GOT3 (cell line): ENCODE measurements around the gene CCDC191.

Source experiments
- DNase-seq: peaks from one replicate; lab custom pipeline; 2025; ENCODE audit warnings: mixed read lengths; lab: John Stamatoyannopoulos, UW

CCDC191 gene, protein sequence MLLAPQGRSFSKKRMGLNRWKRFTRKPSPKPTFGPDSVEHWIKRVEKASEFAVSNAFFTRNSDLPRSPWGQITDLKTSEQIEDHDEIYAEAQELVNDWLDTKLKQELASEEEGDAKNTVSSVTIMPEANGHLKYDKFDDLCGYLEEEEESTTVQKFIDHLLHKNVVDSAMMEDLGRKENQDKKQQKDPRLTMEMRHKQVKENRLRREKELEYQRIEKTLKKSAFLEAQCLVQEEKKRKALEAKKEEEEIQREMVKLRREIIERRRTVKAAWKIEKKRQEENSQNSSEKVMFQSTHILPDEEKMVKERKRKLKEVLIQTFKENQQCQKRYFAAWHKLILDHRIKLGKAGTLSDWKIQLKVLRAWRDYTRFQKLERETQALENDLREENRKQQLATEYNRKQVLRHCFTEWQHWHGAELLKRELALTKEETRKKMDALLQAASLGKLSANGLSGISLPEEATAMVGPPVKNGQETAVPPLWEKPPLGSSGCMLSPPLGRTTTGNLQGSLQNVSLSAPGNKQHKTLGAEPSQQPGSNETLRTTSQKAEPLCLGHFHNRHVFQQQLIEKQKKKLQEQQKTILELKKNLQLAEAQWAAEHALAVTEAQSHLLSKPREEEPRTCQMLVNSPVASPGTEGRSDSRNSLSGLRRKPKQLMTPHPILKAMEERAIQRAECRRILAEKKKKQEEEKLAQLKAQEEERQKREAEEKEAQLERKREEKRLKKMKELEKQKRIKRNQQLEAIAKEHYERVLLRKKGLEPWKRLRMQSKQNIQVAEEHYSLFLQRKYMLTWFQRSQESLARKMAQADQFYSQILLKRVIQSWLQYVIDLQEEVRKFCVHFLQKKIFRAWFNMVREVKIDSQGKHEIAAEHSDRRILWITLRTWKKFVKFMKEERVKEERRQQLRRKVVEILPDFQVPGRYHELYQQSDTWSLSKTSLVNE

GRCh38 chr3:114056130-114057010, at the start of gene CCDC191, which contains the start of gene QTRT2:
CCDC191 (minus strand) TSS chr3:114056526; CDS start chr3:114056466, 60 bp downstream.
QTRT2 (plus strand) TSS chr3:114056737; CDS start chr3:114065258, 8,521 bp downstream.
- peak; percentile 95 for DNase-seq

DNA sequence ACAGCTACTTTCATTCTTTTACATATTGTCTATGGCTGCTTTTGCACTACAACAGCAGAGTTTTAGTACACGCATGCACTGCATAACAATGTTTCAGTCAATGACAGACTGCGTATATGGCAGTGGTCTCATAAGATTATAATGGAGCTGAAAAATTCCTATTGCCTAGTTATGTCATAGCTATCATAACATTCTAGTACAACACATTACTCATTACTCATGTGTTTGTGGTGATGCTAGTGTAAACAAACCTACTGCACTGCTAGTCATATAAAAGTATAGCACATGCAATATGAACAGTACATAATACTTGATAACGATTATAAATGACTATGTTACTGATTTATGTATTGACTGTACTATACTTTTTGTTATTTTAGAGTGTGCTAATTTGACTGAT, 48.1 kb upstream of the CCDC191 start:
- DNase-seq: no peak

DNA sequence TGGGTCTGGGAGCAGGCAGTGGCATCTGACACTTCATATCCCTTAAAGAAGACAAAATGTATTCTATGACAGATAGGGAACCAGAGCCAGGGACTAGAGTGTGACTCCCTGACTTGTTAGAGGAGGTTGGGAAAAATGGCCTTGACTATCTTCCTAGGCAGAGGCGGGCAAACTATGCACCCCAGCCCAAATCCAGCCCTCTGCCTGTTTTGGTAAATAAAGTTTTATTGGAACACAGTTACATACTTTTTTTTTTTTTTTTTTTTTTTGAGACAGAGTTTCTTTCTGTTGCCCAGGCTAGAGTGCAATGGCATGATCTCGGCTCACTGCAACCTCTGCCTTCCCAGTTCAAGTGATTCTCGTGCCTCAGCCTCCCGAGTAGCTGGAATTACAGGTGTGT, 47.5 kb upstream of the CCDC191 start:
- no peak for DNase-seq

GRCh38 chr3:114103181-114103580, 46.9 kb upstream of the CCDC191 start:
- DNase-seq: no peak

DNA sequence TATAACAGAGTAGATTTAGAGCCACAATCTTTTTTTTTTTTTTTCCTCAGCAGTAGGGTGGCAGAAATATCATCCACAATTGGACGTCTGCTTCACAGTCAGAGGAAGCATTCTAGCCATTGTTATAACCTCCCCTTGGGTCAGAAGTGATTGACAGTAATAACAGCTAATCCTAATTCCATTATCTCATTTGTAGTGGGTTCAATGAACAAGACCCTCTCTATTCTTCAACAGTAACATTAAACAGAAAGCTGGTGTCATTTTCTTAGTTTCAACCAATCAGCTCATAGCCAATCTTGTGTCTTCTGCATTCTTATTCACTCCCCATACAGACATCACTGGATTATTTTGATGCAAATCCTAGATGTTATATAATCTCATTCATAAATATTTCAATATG, 44.8 kb upstream of the CCDC191 start:
- DNase-seq: no peak

GRCh38 chr3:114095796-114096195, 39.5 kb upstream of the CCDC191 start:
- DNase-seq: no peak

GRCh38 chr3:114093596-114093995, 37.3 kb upstream of the CCDC191 start:
- DNase-seq: no peak

DNA sequence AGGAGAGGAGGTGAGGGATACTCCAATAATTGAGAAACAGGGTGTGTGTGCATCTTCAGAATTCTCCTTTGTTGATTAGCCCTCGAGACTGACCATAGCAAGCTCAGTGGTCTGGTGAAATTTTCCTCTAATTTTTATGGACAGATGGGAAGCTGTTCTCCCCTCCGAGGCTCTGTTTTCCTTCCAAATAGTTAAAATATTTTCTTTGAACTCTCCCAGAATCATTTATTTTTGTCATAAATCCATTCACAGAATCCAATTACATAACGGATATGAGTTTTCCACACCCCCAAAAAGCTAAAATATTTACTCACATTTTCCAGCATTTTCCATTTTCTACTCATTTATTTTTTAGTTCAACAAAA, 36.7 kb upstream of the CCDC191 start:
- no peak for DNase-seq

- DNase-seq: no peak
Measured at GRCh38 chr3:114092151-114093015, 36.1 kb upstream of the CCDC191 start.

- DNase-seq: no peak
Measured at GRCh38 chr3:114089675-114090074, 33.3 kb upstream of the CCDC191 start.

DNA sequence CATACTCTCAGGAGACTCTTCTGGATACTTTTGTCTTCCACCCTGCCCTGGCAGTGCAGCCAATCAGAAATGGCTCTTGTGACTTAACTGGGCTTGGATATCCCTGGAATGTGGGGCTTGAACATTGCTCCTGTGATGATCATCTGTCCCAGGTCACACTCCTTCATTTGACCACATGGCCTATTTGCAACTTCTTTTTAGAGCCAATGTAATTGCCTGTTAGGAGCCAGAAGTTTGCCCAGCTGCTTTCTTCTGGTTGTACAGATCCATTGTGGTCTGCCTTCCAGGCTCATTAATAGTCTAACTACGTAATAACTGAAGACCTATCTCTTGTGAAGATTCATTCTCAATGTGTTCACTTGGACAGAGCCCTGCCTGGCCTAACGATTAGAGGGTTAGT, 30.0 kb upstream of the CCDC191 start:
- no peak for DNase-seq

DNA sequence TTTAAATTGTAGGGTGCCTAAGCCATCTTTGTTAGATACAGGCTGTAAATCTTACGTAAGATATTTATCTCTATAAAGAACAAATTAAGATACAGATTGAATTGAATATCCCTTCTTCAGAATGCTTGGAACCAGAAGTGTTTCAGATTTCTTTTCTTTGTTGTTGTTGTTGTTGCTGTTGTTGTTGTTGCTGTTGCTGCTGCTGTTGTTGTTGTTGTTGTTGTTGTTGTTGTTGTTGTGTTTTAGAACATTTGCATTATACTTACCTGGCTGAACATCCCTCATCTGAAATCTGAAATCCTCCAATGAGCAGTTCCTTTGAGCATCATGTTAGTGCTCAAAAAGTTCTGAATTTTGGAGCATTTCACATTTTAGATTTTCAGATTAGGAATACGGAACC, 26.8 kb upstream of the CCDC191 start:
- no peak for DNase-seq

GRCh38 chr3:114081037-114081436, 24.7 kb upstream of the CCDC191 start:
- no peak for DNase-seq

DNA sequence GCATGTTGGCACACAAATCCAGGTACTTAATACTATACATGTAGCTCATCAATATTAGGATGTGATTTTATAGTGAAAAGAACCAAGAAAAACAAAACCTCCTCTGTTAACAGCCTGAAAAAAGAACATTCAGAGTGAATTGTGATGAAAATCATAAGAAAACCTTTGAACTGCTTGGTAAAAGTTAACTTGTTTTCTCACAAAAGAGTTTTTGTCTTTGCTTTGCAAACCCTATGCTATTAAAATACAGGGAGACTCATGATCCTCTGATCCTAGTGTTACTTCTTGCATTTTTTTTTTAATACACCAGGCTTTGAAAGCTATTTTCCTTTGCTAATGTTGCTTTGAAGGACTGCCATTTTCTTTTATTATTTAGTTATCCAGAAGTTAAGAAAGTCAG, 23.9 kb upstream of the CCDC191 start:
- DNase-seq: no peak

DNA sequence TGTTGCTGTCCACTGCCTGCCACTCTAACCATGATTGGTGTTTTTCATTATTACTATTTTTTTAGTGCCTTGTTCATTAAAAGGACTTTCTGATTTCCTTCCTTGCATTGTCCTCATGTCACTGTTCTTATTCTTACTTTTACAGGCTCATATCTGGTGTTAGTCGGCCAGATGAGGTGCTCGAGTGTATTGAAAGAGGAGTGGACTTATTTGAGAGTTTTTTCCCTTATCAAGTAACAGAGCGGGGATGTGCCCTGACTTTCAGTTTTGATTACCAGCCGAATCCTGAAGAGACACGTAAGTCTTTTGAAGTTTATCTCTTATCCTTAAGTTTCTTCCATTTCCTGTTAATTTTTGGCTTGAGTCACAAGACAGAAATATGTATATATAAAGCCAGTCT, 23.4 kb upstream of the CCDC191 start:
- no peak for DNase-seq

- DNase-seq: no peak
Measured at GRCh38 chr3:114078126-114078525, 21.8 kb upstream of the CCDC191 start.

DNA sequence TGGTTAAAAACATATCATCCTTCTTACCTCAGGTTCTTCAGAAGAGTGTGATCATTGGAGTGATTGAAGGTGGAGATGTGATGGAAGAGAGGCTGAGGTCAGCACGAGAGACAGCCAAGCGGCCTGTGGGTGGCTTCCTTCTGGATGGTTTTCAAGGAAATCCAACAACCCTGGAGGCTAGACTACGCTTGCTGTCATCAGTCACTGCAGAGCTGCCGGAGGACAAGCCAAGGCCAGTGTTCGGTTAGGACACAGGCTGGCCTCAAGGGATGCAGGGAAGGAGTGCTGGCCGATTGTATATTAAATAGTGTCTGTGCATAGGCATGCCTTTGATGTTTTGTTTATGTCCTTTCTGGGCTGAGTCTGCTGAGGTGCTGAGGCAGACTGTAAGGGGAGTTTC, 20.4 kb upstream of the CCDC191 start:
- no peak for DNase-seq

- no peak for DNase-seq
Measured at GRCh38 chr3:114071786-114072185, 15.5 kb upstream of the CCDC191 start.

DNA sequence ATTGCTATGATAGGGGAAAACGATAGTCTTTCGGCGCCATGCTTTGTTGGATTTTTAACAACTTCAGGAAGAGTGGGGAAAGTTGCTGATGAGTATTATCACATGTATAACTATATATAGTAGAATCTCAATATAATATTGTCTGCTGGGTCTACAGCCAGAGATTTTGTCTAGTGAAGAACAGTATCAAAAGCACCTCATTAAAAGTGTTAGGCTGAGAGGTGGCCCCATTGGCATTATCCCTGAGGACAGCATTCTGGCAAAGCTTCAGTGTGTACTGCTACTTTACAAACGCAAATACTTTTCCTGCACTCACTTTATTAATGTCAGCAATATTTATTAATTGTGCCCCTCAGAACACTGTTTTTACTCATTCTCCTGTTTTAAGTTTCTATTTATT, 12.0 kb upstream of the CCDC191 start:
- DNase-seq: no peak

GRCh38 chr3:114067804-114068203, 11.5 kb upstream of the CCDC191 start:
- DNase-seq: no peak
